Activated naive CD8-positive, alpha-beta T cell (primary cell): ENCODE results near the gene PCYT1A.
"Not testable (repeated sequence)": the region's sequence is repeated elsewhere in the genome, so short reads cannot be mapped to it uniquely, and the experiment has no call there.

ENCODE experiments used
- H3K27ac Mint-ChIP-seq: one replicate; pipeline ENCODE4 v1.8.0; 2021; ENCODE audit warnings: mixed read lengths
- H3K27me3 Mint-ChIP-seq: one replicate; pipeline ENCODE4 v1.8.0; 2021; ENCODE audit warnings: mixed read lengths
- H3K36me3 Mint-ChIP-seq: one replicate; pipeline ENCODE4 v1.8.0; 2021; ENCODE audit warnings: mixed read lengths
- H3K4me1 Mint-ChIP-seq: one replicate; pipeline ENCODE4 v1.8.0; 2021; ENCODE audit warnings: low read depth, mixed read lengths
- H3K4me3 Mint-ChIP-seq: one replicate; pipeline ENCODE4 v1.8.0; 2021; ENCODE audit warnings: mild to moderate bottlenecking, mixed read lengths
- H3K9me3 Mint-ChIP-seq: one replicate; pipeline ENCODE4 v1.8.0; 2021; ENCODE audit warnings: low read depth, mixed read lengths

Gene PCYT1A

DNA sequence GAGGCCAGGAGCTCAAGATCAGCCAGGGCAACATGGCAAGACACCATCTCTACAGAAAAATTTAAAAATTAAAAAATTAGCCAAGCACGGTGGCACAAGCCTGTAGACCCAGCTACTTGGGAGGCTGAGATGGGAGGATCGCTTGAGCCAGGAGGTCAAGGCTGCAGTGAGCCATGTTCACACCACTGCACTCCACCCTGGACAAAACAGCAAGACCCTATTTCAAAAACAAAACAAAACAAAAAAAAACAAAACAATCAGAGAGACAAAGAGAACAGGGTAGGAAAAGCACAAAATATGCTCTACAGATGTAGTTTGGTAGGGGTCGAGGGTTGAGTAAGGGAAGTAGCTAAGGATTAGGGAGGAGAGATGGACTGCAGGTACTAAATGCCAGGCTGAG is 27.1 kb upstream of the PCYT1A start:
- Mint-ChIP-seq H3K27me3 (no peaks in the 10 kb centered on the region), H3K4me1 (peaks cover 2% of the 10 kb centered on the region), H3K9me3 (no peaks in the 10 kb centered on the region), H3K4me3 (no peak overlapping the region), H3K36me3 (no peaks in the 10 kb centered on the region), H3K27ac (peak overlapping the region; percentile 55)

DNA sequence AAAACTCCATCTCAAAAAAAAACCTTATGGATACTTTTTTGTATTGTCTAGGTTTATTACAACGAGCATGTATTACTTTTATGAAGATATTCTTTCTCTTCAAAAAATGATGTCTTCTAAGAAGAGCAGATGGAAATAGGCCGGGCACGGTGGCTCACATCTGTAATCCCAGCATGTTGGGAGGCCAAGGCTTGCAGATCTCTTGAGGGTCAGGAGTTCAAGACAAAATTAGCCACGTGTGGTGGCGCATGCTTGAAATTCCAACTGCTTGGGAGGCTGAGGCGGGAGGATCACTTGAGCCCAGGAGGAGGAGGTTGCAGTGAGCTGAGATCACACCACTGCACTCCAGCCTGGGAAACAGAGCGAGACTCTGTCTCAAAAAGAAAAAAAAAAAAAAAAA is 26.6 kb upstream of the PCYT1A start:
- H3K4me3 Mint-ChIP-seq, H3K4me1 Mint-ChIP-seq, H3K36me3 Mint-ChIP-seq, H3K9me3 Mint-ChIP-seq, H3K27me3 Mint-ChIP-seq, H3K27ac Mint-ChIP-seq: not testable (repeated sequence)

DNA sequence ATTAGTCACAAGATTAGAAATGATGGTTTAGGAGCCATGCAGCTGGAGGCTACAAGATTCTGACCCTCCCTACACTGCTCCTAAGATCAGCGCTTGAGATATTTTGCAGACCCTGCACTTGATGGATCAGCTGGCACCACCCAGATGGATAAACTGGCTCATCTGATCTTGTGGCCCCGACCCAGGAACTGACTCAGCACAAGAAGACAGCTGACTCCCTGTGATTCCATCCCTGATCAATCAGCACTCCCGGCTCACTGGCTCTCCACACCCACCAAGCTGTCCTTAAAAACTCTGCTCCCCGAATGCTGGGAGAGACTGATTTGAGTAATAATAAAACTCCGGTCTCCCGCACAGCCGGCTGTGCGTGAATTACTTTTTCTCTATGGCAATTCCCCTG is 15.4 kb upstream of the PCYT1A start:
- H3K4me3 Mint-ChIP-seq, H3K27ac Mint-ChIP-seq, H3K36me3 Mint-ChIP-seq, H3K9me3 Mint-ChIP-seq, H3K4me1 Mint-ChIP-seq, H3K27me3 Mint-ChIP-seq: not testable (repeated sequence)

- not testable (repeated sequence) for H3K4me3 Mint-ChIP-seq, H3K27ac Mint-ChIP-seq, H3K36me3 Mint-ChIP-seq, H3K27me3 Mint-ChIP-seq, H3K4me1 Mint-ChIP-seq, H3K9me3 Mint-ChIP-seq
These were observed 15.0 kb upstream of the PCYT1A start for GRCh38 chr3:196302551-196302950.

GRCh38 chr3:196298521-196298920 is 11.0 kb upstream of the PCYT1A start:
- H3K4me1 Mint-ChIP-seq = no peaks in the 10 kb centered on the region

DNA sequence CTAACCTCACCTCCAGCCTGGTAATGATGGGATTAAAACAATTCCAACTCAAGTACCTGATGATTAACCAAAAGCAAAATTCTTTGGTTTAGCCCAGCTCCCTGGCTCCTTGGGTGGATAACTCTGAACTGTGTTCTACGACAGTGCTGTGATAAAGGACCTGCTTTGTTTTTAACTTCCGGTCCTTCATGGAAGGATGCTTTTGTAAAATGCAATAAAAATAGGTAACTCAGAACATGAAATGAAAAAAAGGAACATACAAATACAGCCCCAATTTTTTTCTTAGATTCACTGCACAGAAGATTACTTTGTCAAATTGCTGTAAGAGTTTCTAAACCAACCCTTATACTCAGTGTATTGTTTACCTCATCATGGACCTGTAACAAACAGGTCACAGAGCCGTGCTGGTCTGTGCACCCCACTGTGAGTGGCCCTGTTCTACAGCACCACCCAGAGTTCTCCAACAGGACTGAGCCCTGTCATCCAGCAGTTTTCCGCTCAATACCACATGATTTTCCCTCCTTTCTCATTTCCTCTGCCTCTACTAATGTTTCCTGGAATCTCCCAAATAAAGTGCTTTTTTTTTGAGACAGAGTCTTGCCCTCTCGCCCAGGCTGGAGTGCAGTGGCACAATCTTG is 4.9 kb upstream of the PCYT1A start:
- Mint-ChIP-seq H3K4me1 (peaks cover 12% of the 10 kb centered on the region), H3K36me3 (no peaks in the 10 kb centered on the region), H3K4me3 (no peak overlapping the region), H3K27me3 (no peaks in the 10 kb centered on the region), H3K9me3 (no peaks in the 10 kb centered on the region), H3K27ac (no peak overlapping the region)

More at GRCh38 chr3:196298521-196298920, 11.0 kb upstream of the PCYT1A start:
- Mint-ChIP-seq H3K9me3 (no peaks in the 10 kb centered on the region), H3K27ac (no peak overlapping the region), H3K36me3 (peaks cover 5% of the 10 kb centered on the region), H3K27me3 (no peaks in the 10 kb centered on the region), H3K4me3 (no peak overlapping the region)

- H3K27ac Mint-ChIP-seq = peak overlapping the region; percentile 79
These were observed 575 bp upstream of the PCYT1A start for GRCh38 chr3:196288141-196288460.

DNA sequence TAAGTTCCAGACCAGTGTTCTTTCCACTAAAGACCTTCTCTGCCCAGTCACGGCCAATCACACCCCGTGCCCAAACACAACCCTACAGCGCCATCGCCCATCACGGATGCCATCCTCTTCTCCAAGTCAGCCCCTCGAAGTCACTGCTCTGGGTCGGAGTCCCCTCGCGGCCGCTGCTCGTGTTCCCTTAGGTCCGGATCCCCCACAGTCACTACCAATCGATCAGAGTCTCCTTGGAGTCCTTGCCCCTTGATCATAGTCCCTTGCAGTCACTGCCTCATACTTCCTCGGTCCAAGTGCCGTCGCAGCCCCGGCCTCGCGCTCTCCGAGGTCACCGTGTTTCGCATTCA is 461 bp downstream of the PCYT1A start:
- Mint-ChIP-seq H3K27me3 (no peaks in the 10 kb centered on the region), H3K4me1 (peaks cover 42% of the 10 kb centered on the region), H3K4me3 (peak overlapping the region; percentile 99), H3K9me3 (no peaks in the 10 kb centered on the region), H3K27ac (peak overlapping the region; percentile 99), H3K36me3 (no peaks in the 10 kb centered on the region)

More at GRCh38 chr3:196288141-196288460, 575 bp upstream of the PCYT1A start:
- no peaks in the 10 kb centered on the region for H3K27me3 Mint-ChIP-seq
- H3K36me3 Mint-ChIP-seq = no peaks in the 10 kb centered on the region
- no peaks in the 10 kb centered on the region for H3K9me3 Mint-ChIP-seq
- H3K4me3 Mint-ChIP-seq = peak overlapping the region; percentile 99
- peaks cover 40% of the 10 kb centered on the region for H3K4me1 Mint-ChIP-seq

GRCh38 chr3:196284396-196284795 is 3.1 kb downstream of the PCYT1A start:
- no peaks in the 10 kb centered on the region for H3K9me3 Mint-ChIP-seq
- no peaks in the 10 kb centered on the region for H3K27me3 Mint-ChIP-seq
- peaks cover 1% of the 10 kb centered on the region for H3K36me3 Mint-ChIP-seq
- peak overlapping the region; percentile 4 for H3K4me3 Mint-ChIP-seq
- H3K27ac Mint-ChIP-seq = peak overlapping the region; percentile 75
- peaks cover 61% of the 10 kb centered on the region for H3K4me1 Mint-ChIP-seq

GRCh38 chr3:196281962-196282361 is 5.6 kb downstream of the PCYT1A start:
- Mint-ChIP-seq H3K4me3 (no peak overlapping the region), H3K4me1 (peaks cover 67% of the 10 kb centered on the region), H3K27ac (peak overlapping the region; percentile 46), H3K27me3 (no peaks in the 10 kb centered on the region), H3K36me3 (peaks cover 2% of the 10 kb centered on the region), H3K9me3 (no peaks in the 10 kb centered on the region)

- H3K27me3 Mint-ChIP-seq = no peaks in the 10 kb centered on the region
- H3K9me3 Mint-ChIP-seq = no peaks in the 10 kb centered on the region
- peaks cover 59% of the 10 kb centered on the region for H3K4me1 Mint-ChIP-seq
- H3K36me3 Mint-ChIP-seq = peaks cover 2% of the 10 kb centered on the region
- no peak overlapping the region for H3K27ac Mint-ChIP-seq
- H3K4me3 Mint-ChIP-seq = no peak overlapping the region
These were observed 6.7 kb downstream of the PCYT1A start for GRCh38 chr3:196280689-196281440.

DNA sequence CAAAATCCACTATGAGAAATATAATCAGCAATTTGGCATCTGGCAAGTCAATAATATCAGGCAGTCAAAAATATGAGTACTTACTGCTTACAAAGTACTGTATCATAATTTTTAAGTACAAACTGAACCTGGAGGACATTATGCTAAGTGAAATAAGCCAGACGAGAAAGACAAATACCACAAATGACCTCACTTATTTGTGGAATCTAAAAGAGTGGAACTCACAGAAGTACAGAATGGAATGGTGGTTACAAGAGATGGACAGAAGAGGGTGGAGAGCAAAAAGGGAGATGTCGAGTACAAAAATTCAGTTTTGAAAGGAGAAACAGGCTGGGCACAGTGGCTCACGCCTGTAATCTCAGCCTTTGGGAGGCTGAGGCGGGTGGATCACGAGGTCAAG is 12.4 kb downstream of the PCYT1A start:
- Mint-ChIP-seq H3K4me1 (peaks cover 49% of the 10 kb centered on the region), H3K36me3 (peaks cover 12% of the 10 kb centered on the region), H3K4me3 (peak overlapping the region; percentile 79), H3K27ac (peak overlapping the region; percentile 96), H3K27me3 (no peaks in the 10 kb centered on the region), H3K9me3 (no peaks in the 10 kb centered on the region)

DNA sequence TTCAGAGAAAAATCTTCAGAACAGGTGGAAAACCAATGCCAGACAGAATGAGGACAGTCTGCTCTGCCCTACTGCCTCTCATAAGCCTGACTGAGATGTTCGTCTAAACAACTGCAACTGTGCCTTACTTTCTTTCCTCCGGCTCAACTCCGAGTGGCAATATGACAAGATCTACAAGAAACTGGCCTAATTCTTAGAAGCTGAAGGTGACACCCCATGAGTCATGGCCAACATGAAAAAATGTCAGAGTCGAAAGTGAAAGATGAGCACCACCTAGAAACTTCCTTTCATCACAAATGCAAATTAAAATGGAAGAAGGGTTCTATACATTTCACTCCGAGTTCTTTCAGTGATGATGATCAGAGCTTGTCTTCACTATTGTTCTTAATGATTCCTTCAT is 12.9 kb downstream of the PCYT1A start:
- peak overlapping the region; percentile 96 for H3K27ac Mint-ChIP-seq

DNA sequence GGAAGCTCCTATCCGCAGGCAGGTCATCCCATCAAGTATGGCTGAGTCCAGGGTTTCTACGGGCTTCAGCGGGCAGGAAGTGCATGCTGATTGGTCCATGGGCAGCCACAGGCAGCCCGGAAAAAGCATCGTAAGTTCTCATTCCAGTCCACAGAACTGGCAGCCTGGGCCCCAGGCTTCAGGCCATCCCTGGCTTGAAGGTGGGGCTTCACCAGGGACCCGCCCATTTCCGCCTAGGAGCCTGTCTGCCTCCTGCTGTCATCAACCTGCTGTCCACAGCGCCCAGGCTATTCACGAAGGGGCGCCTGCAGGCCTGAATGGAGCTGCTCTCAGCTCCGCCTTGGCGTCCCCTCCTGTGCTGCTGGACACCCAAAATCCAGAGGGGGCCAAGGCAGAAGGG is 13.9 kb downstream of the PCYT1A start:
- H3K4me1 Mint-ChIP-seq = peaks cover 50% of the 10 kb centered on the region
- peaks cover 17% of the 10 kb centered on the region for H3K36me3 Mint-ChIP-seq
- H3K9me3 Mint-ChIP-seq = no peaks in the 10 kb centered on the region
- peak overlapping the region; percentile 86 for H3K27ac Mint-ChIP-seq
- no peak overlapping the region for H3K4me3 Mint-ChIP-seq
- no peaks in the 10 kb centered on the region for H3K27me3 Mint-ChIP-seq

More for the DNA sequence above, 12.9 kb downstream of the PCYT1A start:
- Mint-ChIP-seq H3K4me1 (peaks cover 49% of the 10 kb centered on the region), H3K9me3 (no peaks in the 10 kb centered on the region), H3K4me3 (peak overlapping the region; percentile 79), H3K27me3 (no peaks in the 10 kb centered on the region), H3K36me3 (peaks cover 14% of the 10 kb centered on the region)

DNA sequence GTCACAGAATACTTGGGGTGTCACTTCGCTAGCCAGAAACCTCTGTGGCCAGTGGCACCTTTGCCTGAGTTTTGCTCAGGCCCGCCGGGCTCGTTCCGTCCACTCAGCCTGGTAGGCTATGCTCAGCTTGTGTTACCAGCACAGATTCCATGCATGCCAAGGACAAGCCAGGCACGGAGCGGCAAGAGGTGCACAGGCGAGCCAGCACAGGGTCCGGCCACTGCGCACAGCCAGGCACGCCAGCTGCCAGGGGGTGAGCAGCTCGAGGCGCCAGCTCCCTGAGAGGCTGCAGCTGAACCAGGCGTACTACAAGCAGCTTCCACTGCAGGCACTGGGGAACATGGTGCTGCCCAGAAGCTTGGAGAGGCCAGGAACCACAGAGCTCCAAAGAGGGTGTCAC is 14.7 kb downstream of the PCYT1A start:
- H3K4me1 Mint-ChIP-seq = peaks cover 43% of the 10 kb centered on the region
- no peak overlapping the region for H3K4me3 Mint-ChIP-seq
- no peaks in the 10 kb centered on the region for H3K9me3 Mint-ChIP-seq
- peak overlapping the region; percentile 86 for H3K27ac Mint-ChIP-seq
- H3K27me3 Mint-ChIP-seq = no peaks in the 10 kb centered on the region
- H3K36me3 Mint-ChIP-seq = peaks cover 17% of the 10 kb centered on the region

DNA sequence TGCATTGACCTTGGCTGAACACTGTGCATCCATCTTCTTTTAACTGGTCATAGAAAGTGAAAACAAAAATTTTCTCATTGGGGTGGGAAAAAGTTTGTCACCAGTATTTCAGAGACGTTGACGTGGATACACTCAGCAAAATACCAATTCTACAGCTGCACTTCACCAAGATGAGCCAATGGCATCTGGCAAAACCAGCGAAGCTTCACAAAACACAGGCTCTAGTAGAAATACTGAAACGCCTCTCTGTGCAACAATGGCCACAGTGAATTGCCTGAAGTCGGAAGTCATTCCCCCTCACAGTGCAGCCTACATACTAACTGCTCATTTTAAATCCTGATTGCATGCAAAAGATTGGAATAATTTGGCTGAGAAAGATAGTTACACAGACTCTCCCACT is 17.0 kb downstream of the PCYT1A start:
- no peaks in the 10 kb centered on the region for H3K27me3 Mint-ChIP-seq
- H3K36me3 Mint-ChIP-seq = peaks cover 17% of the 10 kb centered on the region
- peak overlapping the region; percentile 83 for H3K27ac Mint-ChIP-seq
- H3K4me3 Mint-ChIP-seq = no peak overlapping the region
- peaks cover 33% of the 10 kb centered on the region for H3K4me1 Mint-ChIP-seq
- H3K9me3 Mint-ChIP-seq = no peaks in the 10 kb centered on the region
